MM.1S (cell line): ENCODE measurements around the gene PGGHG.

ENCODE experiments used
- EZH2 ChIP-seq: fragments of 300-600 bp; sonication (generic); optimal IDR thresholded peaks from 2 replicates; pipeline ENCODE3; 2017; ENCODE audit warnings: low read depth, mild to moderate bottlenecking, antibody characterized with exemption, low read length, mixed read lengths
- EZH2phosphoT487 ChIP-seq: fragments of 300-600 bp; sonication (generic); IDR thresholded peaks from 2 replicates; pipeline ENCODE4 v1.6.1; 2018; ENCODE audit warnings: antibody characterized with exemption, low read length
- TF ChIP-seq, protein P1 (sequence below): fragments of 300-600 bp; sonication (generic); IDR thresholded peaks from 2 replicates; pipeline ENCODE4 v1.5.1; 2016; ENCODE audit warnings: antibody characterized with exemption, low read length, mixed read lengths

DNA sequence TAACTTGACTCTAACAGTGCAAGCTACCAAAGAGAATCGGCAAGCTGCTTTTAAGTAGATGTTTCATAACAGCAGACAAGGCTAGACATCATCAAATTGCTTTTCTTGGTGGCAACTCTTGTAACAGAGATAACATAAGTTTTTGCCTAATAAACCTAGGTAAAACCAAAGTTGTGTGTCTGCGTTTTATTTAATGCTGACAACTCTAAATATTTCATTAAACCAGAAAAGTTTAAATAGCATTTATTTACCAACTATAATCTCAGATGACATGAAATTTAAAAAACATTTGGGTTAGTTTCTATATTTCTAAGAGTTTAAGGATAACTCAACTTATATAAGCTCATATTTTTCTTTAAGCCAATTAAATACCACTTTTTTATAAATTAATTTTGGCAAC is 51.0 kb downstream of the PGGHG start:
- TF ChIP-seq EZH2 (no peak), EZH2phosphoT487 (no peak)
- TF ChIP-seq, protein P1, sequence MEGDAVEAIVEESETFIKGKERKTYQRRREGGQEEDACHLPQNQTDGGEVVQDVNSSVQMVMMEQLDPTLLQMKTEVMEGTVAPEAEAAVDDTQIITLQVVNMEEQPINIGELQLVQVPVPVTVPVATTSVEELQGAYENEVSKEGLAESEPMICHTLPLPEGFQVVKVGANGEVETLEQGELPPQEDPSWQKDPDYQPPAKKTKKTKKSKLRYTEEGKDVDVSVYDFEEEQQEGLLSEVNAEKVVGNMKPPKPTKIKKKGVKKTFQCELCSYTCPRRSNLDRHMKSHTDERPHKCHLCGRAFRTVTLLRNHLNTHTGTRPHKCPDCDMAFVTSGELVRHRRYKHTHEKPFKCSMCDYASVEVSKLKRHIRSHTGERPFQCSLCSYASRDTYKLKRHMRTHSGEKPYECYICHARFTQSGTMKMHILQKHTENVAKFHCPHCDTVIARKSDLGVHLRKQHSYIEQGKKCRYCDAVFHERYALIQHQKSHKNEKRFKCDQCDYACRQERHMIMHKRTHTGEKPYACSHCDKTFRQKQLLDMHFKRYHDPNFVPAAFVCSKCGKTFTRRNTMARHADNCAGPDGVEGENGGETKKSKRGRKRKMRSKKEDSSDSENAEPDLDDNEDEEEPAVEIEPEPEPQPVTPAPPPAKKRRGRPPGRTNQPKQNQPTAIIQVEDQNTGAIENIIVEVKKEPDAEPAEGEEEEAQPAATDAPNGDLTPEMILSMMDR, result no peak
